ENCODE measurements around the gene ZBTB11.

Gene ZBTB11

DNA sequence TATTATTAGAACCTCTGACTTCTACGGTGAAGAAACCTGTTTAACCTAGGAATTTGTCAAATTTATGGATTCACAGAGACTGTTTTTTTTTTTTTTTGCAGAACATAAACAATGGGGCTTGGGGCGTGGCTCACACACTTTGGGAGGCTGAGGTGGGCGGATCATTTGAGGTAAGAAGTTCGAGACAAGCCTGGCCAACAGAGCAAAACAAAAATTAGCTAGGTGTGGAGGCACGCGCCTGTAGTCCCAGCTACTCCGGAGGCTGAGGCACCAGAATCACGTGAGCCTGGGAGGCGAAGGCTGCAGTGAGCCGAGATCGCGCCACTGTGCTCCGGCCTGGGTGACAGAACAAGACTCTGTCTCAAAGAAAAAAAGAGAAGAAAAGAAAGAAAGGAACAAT lies 3.0 kb downstream of the ZBTB11 start:
- Histone ChIP-seq H3K9me2 (ENCODE audit: low read depth, low read length) (no peaks in the 10 kb centered on the region), H3K9ac (ENCODE audit: low read length) (no peak overlapping the region), H2AFZ (ENCODE audit: low read length) (no peak overlapping the region), H3F3A (ENCODE audit: insufficient read depth, low read length) (no peaks in the 10 kb centered on the region; the same call in 1 of the 2 replicates), H3K4me2 (ENCODE audit: low read length) (no peak overlapping the region), H3K27ac (ENCODE audit: low read depth, low read length, poor library complexity, severe bottlenecking) (no peak overlapping the region), H3K79me2 (ENCODE audit: insufficient read depth, low read length) (peaks cover 53% of the 10 kb centered on the region), H3K36me3 (ENCODE audit: insufficient read depth, low read length) (peaks cover 30% of the 10 kb centered on the region), H3K9me3 (ENCODE audit: low read length) (no peaks in the 10 kb centered on the region), H3K4me1 (ENCODE audit: insufficient read depth, low read length, severe bottlenecking) (peaks cover 30% of the 10 kb centered on the region), H3K4me3 (ENCODE audit: low read depth, low read length, poor library complexity, severe bottlenecking) (no peak overlapping the region), H4K20me1 (ENCODE audit: insufficient read depth, low read length) (no peaks in the 10 kb centered on the region), H3K27me3 (ENCODE audit: insufficient read depth, low read length) (no peaks in the 10 kb centered on the region)
- TF ChIP-seq, protein P1, sequence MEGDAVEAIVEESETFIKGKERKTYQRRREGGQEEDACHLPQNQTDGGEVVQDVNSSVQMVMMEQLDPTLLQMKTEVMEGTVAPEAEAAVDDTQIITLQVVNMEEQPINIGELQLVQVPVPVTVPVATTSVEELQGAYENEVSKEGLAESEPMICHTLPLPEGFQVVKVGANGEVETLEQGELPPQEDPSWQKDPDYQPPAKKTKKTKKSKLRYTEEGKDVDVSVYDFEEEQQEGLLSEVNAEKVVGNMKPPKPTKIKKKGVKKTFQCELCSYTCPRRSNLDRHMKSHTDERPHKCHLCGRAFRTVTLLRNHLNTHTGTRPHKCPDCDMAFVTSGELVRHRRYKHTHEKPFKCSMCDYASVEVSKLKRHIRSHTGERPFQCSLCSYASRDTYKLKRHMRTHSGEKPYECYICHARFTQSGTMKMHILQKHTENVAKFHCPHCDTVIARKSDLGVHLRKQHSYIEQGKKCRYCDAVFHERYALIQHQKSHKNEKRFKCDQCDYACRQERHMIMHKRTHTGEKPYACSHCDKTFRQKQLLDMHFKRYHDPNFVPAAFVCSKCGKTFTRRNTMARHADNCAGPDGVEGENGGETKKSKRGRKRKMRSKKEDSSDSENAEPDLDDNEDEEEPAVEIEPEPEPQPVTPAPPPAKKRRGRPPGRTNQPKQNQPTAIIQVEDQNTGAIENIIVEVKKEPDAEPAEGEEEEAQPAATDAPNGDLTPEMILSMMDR (IDR thresholded peaks at IDR 0.05; ENCODE audit: low read length) = no peak
- TF ChIP-seq EZH2 (IDR thresholded peaks at IDR 0.05; ENCODE audit: borderline replicate concordance, low read length) = no peak

DNA sequence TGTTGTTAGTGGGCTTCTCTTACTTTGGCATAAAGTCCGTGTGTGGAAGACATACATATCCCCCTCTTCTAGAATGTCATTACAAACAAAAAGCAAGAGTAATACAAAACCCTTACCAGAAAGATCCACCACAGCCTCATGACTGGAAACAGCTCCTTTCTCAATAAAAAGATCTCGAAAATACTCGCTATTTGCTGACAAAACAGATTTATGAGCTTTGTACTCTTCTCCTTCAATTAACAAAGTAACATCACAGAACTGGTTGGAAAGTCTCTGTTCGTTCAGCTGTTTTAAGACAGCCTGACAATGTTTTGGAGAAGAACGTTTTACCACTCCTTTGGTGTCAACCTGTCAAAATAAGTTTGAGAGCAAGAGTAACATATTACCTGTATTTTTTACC lies 5.9 kb downstream of the ZBTB11 start:
- Histone ChIP-seq H3K27me3 (ENCODE audit: insufficient read depth, low read length) (no peaks in the 10 kb centered on the region), H3K79me2 (ENCODE audit: insufficient read depth, low read length) (peaks cover 53% of the 10 kb centered on the region), H2AFZ (ENCODE audit: low read length) (no peak overlapping the region), H4K20me1 (ENCODE audit: insufficient read depth, low read length) (no peaks in the 10 kb centered on the region), H3K36me3 (ENCODE audit: insufficient read depth, low read length) (peaks cover 50% of the 10 kb centered on the region), H3K9me3 (ENCODE audit: low read length) (no peaks in the 10 kb centered on the region), H3K27ac (ENCODE audit: low read depth, low read length, poor library complexity, severe bottlenecking) (no peak overlapping the region), H3K4me1 (ENCODE audit: insufficient read depth, low read length, severe bottlenecking) (peaks cover 19% of the 10 kb centered on the region), H3F3A (ENCODE audit: insufficient read depth, low read length) (no peaks in the 10 kb centered on the region), H3K9me2 (ENCODE audit: low read depth, low read length) (no peaks in the 10 kb centered on the region), H3K9ac (ENCODE audit: low read length) (no peak overlapping the region), H3K4me2 (ENCODE audit: low read length) (no peak overlapping the region), H3K4me3 (ENCODE audit: low read depth, low read length, poor library complexity, severe bottlenecking) (no peak overlapping the region)
- no peak for TF ChIP-seq EZH2 (IDR thresholded peaks at IDR 0.05; ENCODE audit: borderline replicate concordance, low read length)
- TF ChIP-seq, protein P1 (IDR thresholded peaks at IDR 0.05; ENCODE audit: low read length) = no peak

DNA sequence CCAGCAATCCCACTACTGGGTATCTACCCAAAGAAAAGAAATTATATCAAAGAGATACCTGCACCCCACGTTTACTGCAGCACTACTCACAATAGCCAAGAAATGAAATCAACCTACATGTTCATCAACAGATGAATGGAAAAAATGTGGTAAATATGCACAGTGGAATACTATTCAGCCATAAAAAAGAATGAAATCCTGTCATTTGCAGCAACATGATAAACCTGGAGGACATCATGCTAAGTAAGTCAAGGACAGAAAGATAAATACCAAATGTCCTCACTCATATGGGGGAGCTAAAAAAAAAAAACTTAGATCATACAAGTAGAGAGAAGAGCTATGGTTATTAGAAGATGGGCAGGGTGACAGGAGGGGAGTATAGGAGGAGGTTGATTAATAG lies 9.1 kb downstream of the ZBTB11 start:
- Histone ChIP-seq H3K9me2 (ENCODE audit: low read depth, low read length) (no peaks in the 10 kb centered on the region), H3K27ac (ENCODE audit: low read depth, low read length, poor library complexity, severe bottlenecking) (no peak overlapping the region), H3K79me2 (ENCODE audit: insufficient read depth, low read length) (peaks cover 21% of the 10 kb centered on the region), H3K9ac (ENCODE audit: low read length) (no peak overlapping the region), H2AFZ (ENCODE audit: low read length) (no peak overlapping the region), H3K4me3 (ENCODE audit: low read depth, low read length, poor library complexity, severe bottlenecking) (no peak overlapping the region), H3F3A (ENCODE audit: insufficient read depth, low read length) (no peaks in the 10 kb centered on the region), H3K9me3 (ENCODE audit: low read length) (no peaks in the 10 kb centered on the region), H3K36me3 (ENCODE audit: insufficient read depth, low read length) (peaks cover 82% of the 10 kb centered on the region), H4K20me1 (ENCODE audit: insufficient read depth, low read length) (no peaks in the 10 kb centered on the region), H3K27me3 (ENCODE audit: insufficient read depth, low read length) (no peaks in the 10 kb centered on the region), H3K4me1 (ENCODE audit: insufficient read depth, low read length, severe bottlenecking) (no peaks in the 10 kb centered on the region), H3K4me2 (ENCODE audit: low read length) (no peak overlapping the region)
- TF ChIP-seq, protein P1 (IDR thresholded peaks at IDR 0.05; ENCODE audit: low read length) = no peak
- no peak for TF ChIP-seq EZH2 (IDR thresholded peaks at IDR 0.05; ENCODE audit: borderline replicate concordance, low read length)

Measured in OCI-LY1 (cell line).